Measurements from ENCODE around the gene F7. TPM values are rescaled to one million over a fixed set of nuclear protein-coding genes. Genes with fewer than 3 reads are reported as not detected.

The F7 gene
- polyA plus RNA-seq, 1 donor = 38.1 TPM

- DNase-seq = no peak
- peaks cover 3% of the 10 kb centered on the region for H3K4me1 ChIP-seq (ENCODE audit: control insufficient read depth, insufficient read depth, low read length)
- no CpG with 5 or more reads among the region's 9 CpGs for WGBS (ENCODE audit: insufficient coverage, low lambda C conversion rate)
- no peaks in the 10 kb centered on the region for H3K36me3 ChIP-seq (ENCODE audit: control insufficient read depth, insufficient read depth, low read length)
- H3K4me3 ChIP-seq (ENCODE audit: low read length) = no peak overlapping the region
- H3K9me3 ChIP-seq (ENCODE audit: control insufficient read depth, low read depth, low read length) = peaks cover 24% of the 10 kb centered on the region
- H3K27me3 ChIP-seq (ENCODE audit: control insufficient read depth, insufficient read depth, low read length) = peaks cover 22% of the 10 kb centered on the region
- H3K27ac ChIP-seq (ENCODE audit: low read length) = no peak overlapping the region
Measured at GRCh38 chr13:113112893-113113845, 7.6 kb downstream of the F7 start.

GRCh38 chr13:113113846-113114271, 8.3 kb downstream of the F7 start:
- WGBS (ENCODE audit: insufficient coverage, low lambda C conversion rate) = no CpG with 5 or more reads among the region's 8 CpGs
- DNase-seq = no peak
- Histone ChIP-seq H3K4me3 (ENCODE audit: low read length) (no peak overlapping the region), H3K27me3 (ENCODE audit: control insufficient read depth, insufficient read depth, low read length) (peaks cover 22% of the 10 kb centered on the region), H3K4me1 (ENCODE audit: control insufficient read depth, insufficient read depth, low read length) (peaks cover 3% of the 10 kb centered on the region), H3K9me3 (ENCODE audit: control insufficient read depth, low read depth, low read length) (peaks cover 18% of the 10 kb centered on the region), H3K36me3 (ENCODE audit: control insufficient read depth, insufficient read depth, low read length) (no peaks in the 10 kb centered on the region), H3K27ac (ENCODE audit: low read length) (no peak overlapping the region)

GRCh38 chr13:113114511-113115362, 9.1 kb downstream of the F7 start:
- Histone ChIP-seq H3K27ac (ENCODE audit: low read length) (no peak overlapping the region), H3K4me3 (ENCODE audit: low read length) (no peak overlapping the region), H3K9me3 (ENCODE audit: control insufficient read depth, low read depth, low read length) (peaks cover 9% of the 10 kb centered on the region), H3K27me3 (ENCODE audit: control insufficient read depth, insufficient read depth, low read length) (peaks cover 15% of the 10 kb centered on the region), H3K4me1 (ENCODE audit: control insufficient read depth, insufficient read depth, low read length) (peaks cover 3% of the 10 kb centered on the region), H3K36me3 (ENCODE audit: control insufficient read depth, insufficient read depth, low read length) (no peaks in the 10 kb centered on the region)
- no peak for DNase-seq
- 100% methylated on average over 2 of the region's 17 CpGs for WGBS (ENCODE audit: insufficient coverage, low lambda C conversion rate)

GRCh38 chr13:113115363-113116205, 10.0 kb downstream of the F7 start:
- no CpG with 5 or more reads among the region's 21 CpGs for WGBS (ENCODE audit: insufficient coverage, low lambda C conversion rate)
- Histone ChIP-seq H3K4me3 (ENCODE audit: low read length) (no peak overlapping the region), H3K9me3 (ENCODE audit: control insufficient read depth, low read depth, low read length) (peaks cover 4% of the 10 kb centered on the region), H3K4me1 (ENCODE audit: control insufficient read depth, insufficient read depth, low read length) (peaks cover 3% of the 10 kb centered on the region), H3K36me3 (ENCODE audit: control insufficient read depth, insufficient read depth, low read length) (no peaks in the 10 kb centered on the region), H3K27ac (ENCODE audit: low read length) (no peak overlapping the region), H3K27me3 (ENCODE audit: control insufficient read depth, insufficient read depth, low read length) (peaks cover 8% of the 10 kb centered on the region)
- no peak for DNase-seq

GRCh38 chr13:113116206-113116800, 10.7 kb downstream of the F7 start:
- Histone ChIP-seq H3K4me1 (ENCODE audit: control insufficient read depth, insufficient read depth, low read length) (no peaks in the 10 kb centered on the region), H3K36me3 (ENCODE audit: control insufficient read depth, insufficient read depth, low read length) (no peaks in the 10 kb centered on the region), H3K4me3 (ENCODE audit: low read length) (no peak overlapping the region), H3K9me3 (ENCODE audit: control insufficient read depth, low read depth, low read length) (no peaks in the 10 kb centered on the region), H3K27me3 (ENCODE audit: control insufficient read depth, insufficient read depth, low read length) (peaks cover 3% of the 10 kb centered on the region), H3K27ac (ENCODE audit: low read length) (no peak overlapping the region)
- no peak for DNase-seq
- WGBS (ENCODE audit: insufficient coverage, low lambda C conversion rate) = no CpG with 5 or more reads among the region's 10 CpGs

GRCh38 chr13:113116871-113117271, 11.3 kb downstream of the F7 start:
- DNase-seq = no peak
- no peaks in the 10 kb centered on the region for H3K9me3 ChIP-seq (ENCODE audit: control insufficient read depth, low read depth, low read length)
- H3K36me3 ChIP-seq (ENCODE audit: control insufficient read depth, insufficient read depth, low read length) = no peaks in the 10 kb centered on the region
- no peak overlapping the region for H3K4me3 ChIP-seq (ENCODE audit: low read length)
- peaks cover under 1% of the 10 kb centered on the region for H3K27me3 ChIP-seq (ENCODE audit: control insufficient read depth, insufficient read depth, low read length)
- H3K27ac ChIP-seq (ENCODE audit: low read length) = no peak overlapping the region
- peaks cover 3% of the 10 kb centered on the region for H3K4me1 ChIP-seq (ENCODE audit: control insufficient read depth, insufficient read depth, low read length)
- WGBS (ENCODE audit: insufficient coverage, low lambda C conversion rate) = no CpG with 5 or more reads among the region's 10 CpGs

- no CpG with 5 or more reads among the region's 26 CpGs for WGBS (ENCODE audit: insufficient coverage, low lambda C conversion rate)
- no peaks in the 10 kb centered on the region for H3K27me3 ChIP-seq (ENCODE audit: control insufficient read depth, insufficient read depth, low read length)
- no peak for DNase-seq
- H3K36me3 ChIP-seq (ENCODE audit: control insufficient read depth, insufficient read depth, low read length) = no peaks in the 10 kb centered on the region
- no peak overlapping the region for H3K4me3 ChIP-seq (ENCODE audit: low read length)
- H3K27ac ChIP-seq (ENCODE audit: low read length) = no peak overlapping the region
- peaks cover 8% of the 10 kb centered on the region for H3K4me1 ChIP-seq (ENCODE audit: control insufficient read depth, insufficient read depth, low read length)
- H3K9me3 ChIP-seq (ENCODE audit: control insufficient read depth, low read depth, low read length) = no peaks in the 10 kb centered on the region
Measured at GRCh38 chr13:113117335-113117872, 11.8 kb downstream of the F7 start.

GRCh38 chr13:113117911-113118260, 12.3 kb downstream of the F7 start:
- Histone ChIP-seq H3K27me3 (ENCODE audit: control insufficient read depth, insufficient read depth, low read length) (no peaks in the 10 kb centered on the region), H3K27ac (ENCODE audit: low read length) (no peak overlapping the region), H3K36me3 (ENCODE audit: control insufficient read depth, insufficient read depth, low read length) (no peaks in the 10 kb centered on the region), H3K4me1 (ENCODE audit: control insufficient read depth, insufficient read depth, low read length) (peaks cover 10% of the 10 kb centered on the region), H3K9me3 (ENCODE audit: control insufficient read depth, low read depth, low read length) (no peaks in the 10 kb centered on the region), H3K4me3 (ENCODE audit: low read length) (no peak overlapping the region)
- no CpG with 5 or more reads among the region's 9 CpGs for WGBS (ENCODE audit: insufficient coverage, low lambda C conversion rate)
- no peak for DNase-seq

- H3K4me3 ChIP-seq (ENCODE audit: low read length) = no peak overlapping the region
- no CpG with 5 or more reads among the region's 42 CpGs for WGBS (ENCODE audit: insufficient coverage, low lambda C conversion rate)
- H3K27me3 ChIP-seq (ENCODE audit: control insufficient read depth, insufficient read depth, low read length) = no peaks in the 10 kb centered on the region
- no peak for DNase-seq
- no peak overlapping the region for H3K27ac ChIP-seq (ENCODE audit: low read length)
- H3K9me3 ChIP-seq (ENCODE audit: control insufficient read depth, low read depth, low read length) = no peaks in the 10 kb centered on the region
- no peaks in the 10 kb centered on the region for H3K36me3 ChIP-seq (ENCODE audit: control insufficient read depth, insufficient read depth, low read length)
- H3K4me1 ChIP-seq (ENCODE audit: control insufficient read depth, insufficient read depth, low read length) = peaks cover 15% of the 10 kb centered on the region
Measured at GRCh38 chr13:113118261-113119021, 12.8 kb downstream of the F7 start.
